Right lobe of liver (tissue), 6 donors: Measurements from ENCODE around the gene RBSN. TPM values are rescaled to one million over a fixed set of nuclear protein-coding genes. Genes with fewer than 3 reads are reported as not detected.
"Not testable (repeated sequence)": the region's sequence is repeated elsewhere in the genome, so short reads cannot be mapped to it uniquely, and the experiment has no call there.

ENCODE experiments used
- ATAC-seq, 4 donors: fragments of 200-7000 bp; cut with Tn5 transposase; one replicate each; pipeline ENCODE4 v1.9.1; 2020; ENCODE audit warnings: mild to moderate bottlenecking in 4 of 4, moderate library complexity in 4 of 4
- DNase-seq, 3 donors: peaks; one replicate each; pipeline ENCODE4 v3.0.0-alpha.2; 2020
- H3K27ac ChIP-seq, 3 donors: fragments of 200-600 bp; one replicate each; pipeline ENCODE4 v1.8.0; 2022
- H3K27me3 ChIP-seq, 2 donors: fragments of 200-600 bp; one replicate each; pipeline ENCODE4 v1.8.0; 2022
- H3K36me3 ChIP-seq, 4 donors: fragments of 200-600 bp; sonication (generic) in 1 of 4; one replicate each; pipeline versions ENCODE4 v1.5.1 to v1.8.0; 2017 to 2022; ENCODE audit warnings: control low read depth in 1 of 4
- H3K4me1 ChIP-seq, 4 donors: fragments of 200-600 bp; sonication (generic) in 1 of 4; one replicate each; pipeline versions ENCODE4 v1.5.1 to v1.8.0; 2017 to 2022; ENCODE audit warnings: control low read depth in 1 of 4
- H3K4me3 ChIP-seq, 3 donors: fragments of 200-600 bp; one replicate each; pipeline ENCODE4 v1.8.0; 2022
- H3K9me3 ChIP-seq, 4 donors: fragments of 200-600 bp; sonication (generic) in 1 of 4; one replicate each; pipeline versions ENCODE4 v1.5.1 to v1.8.0; 2017 to 2022; ENCODE audit warnings: control low read depth in 1 of 4
- POLR2A ChIP-seq: fragments of 450-650 bp; IDR thresholded peaks from one replicate; pipeline ENCODE4 v1.6.1; 2017; ENCODE audit warnings: antibody characterized with exemption, mild to moderate bottlenecking
- WGBS: methylation state at CpG from one replicate; pipeline ENCODE4 v1.1.6; 2018; ENCODE audit warnings: low coverage, low lambda C conversion rate; ENCODE audit not compliant: insufficient coverage; ENCODE audit errors: missing lambda C conversion rate; 5-methylcytosine and 5-hydroxymethylcytosine counted together
- intact Hi-C, 2 donors: fragments of 100-400 bp; cut with DNase I; formaldehyde crosslinking; loops; one replicate each; pipeline versions ENCODE4 v1.11.2 to v1.14.1; 2022
- long read RNA-seq: library from polyadenylated mRNA; unstranded; transcript quantifications from one replicate; pipeline ENCODE4 v2.0.0, GENCODE V29; 2019
- total RNA-seq, 6 experiments: library from RNA; depleted of rRNA in 2 of 6; stranded (reverse); fragments of >200 nt in 2 of 6; fragmentation: NEBNext Ultra II Directional in 3 of 6; extraction: Animal tissue kit (Norgen Biotek cat#: 25700) in 3 of 6; gene quantifications; one replicate each; pipeline versions ENCODE4 v1.1.0 to v1.2.4, GENCODE V29; 2016 to 2023
- TF ChIP-seq, protein P1 (sequence below), 4 donors: fragments of 200-600 bp in 3 of 4; fragments of 450-650 bp in 1 of 4; IDR thresholded peaks; one replicate each; pipeline versions ENCODE4 v1.5.1 to v1.8.0; 2016 to 2022; ENCODE audit warnings: antibody characterized with exemption in 4 of 4, mild to moderate bottlenecking in 2 of 4
- donor health status: DM: no; HTN: yes; CAD: no.
- donor health status: DM: no; HTN: no; CAD: no.
- donor health status: DM: no; HTN: no; CAD: no.
- donor health status: DM: no; HTN: yes; CAD: no.
- donor health status: DM: no; HTN: yes; CAD: no.

The RBSN gene
- 10 to 100 TPM; 10.5 to 13.9 (median 11.5) TPM for total RNA-seq
- long read RNA-seq, result 0 reads

DNA sequence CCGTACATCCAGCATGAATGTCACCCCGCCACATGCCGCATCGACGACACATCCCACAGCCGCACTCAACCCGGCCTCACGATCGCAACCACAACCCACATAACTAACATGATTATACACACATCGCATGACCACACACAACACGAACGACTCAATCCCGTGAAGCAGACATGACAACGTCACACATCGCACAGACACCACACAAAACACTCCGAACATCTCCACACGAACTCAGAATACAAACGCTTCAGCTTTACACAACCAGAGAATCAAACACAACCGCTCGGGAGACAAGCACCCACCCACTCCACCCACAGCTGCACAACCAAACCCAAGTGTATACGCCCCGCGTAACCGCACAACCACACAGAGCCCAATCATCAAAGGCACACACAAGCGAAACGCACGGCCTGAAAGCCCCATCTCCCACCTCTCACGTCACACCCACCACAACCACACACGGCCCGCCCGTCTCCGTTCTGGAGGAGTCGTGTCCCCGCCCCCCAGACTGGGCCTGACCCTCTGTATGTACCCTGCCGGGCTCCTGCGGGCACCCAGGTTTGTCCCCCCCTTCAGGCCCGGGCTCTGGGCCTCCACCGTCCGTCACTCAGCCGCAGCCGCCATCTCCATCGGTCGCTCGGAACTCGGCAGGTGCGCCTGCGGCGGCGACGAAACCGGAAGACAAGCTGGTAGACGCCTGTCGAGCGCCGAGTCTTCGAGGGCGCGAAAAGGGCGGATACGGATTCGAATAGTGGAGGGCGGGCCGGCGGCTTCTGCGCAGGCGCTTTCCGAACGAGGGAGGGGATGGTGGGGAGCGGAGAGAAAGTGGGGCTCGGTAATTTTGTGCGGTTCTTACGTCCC is at the start of gene RBSN:
Gene RBSN (minus strand): TSS at position 646 of the 861 bp plus-strand sequence. CDS start 3,028 bp downstream, outside the sequence.
- ATAC-seq, result peak; percentile 83 to 89 (median 88)
- intact Hi-C loops, result no loop called here
- under 1% methylated on average over 47 of the region's 72 CpGs for WGBS
- peak; percentile 96 to 97 (median 97) for DNase-seq
- Histone ChIP-seq H3K27me3 (no peaks in the 10 kb centered on the region), H3K4me1 (peaks cover 0 to 27% (median 11%) of the 10 kb centered on the region in 4 donors), H3K27ac (peak within 1 kb of the TSS; percentile 56 to 89 (median 63)), H3K9me3 (no peaks in the 10 kb centered on the region), H3K4me3 (peak within 1 kb of the TSS; percentile 64 to 75 (median 66)), H3K36me3 (peaks cover 0 to 25% (median 8%) of the 10 kb centered on the region in 4 donors)
- TF ChIP-seq, protein P1, sequence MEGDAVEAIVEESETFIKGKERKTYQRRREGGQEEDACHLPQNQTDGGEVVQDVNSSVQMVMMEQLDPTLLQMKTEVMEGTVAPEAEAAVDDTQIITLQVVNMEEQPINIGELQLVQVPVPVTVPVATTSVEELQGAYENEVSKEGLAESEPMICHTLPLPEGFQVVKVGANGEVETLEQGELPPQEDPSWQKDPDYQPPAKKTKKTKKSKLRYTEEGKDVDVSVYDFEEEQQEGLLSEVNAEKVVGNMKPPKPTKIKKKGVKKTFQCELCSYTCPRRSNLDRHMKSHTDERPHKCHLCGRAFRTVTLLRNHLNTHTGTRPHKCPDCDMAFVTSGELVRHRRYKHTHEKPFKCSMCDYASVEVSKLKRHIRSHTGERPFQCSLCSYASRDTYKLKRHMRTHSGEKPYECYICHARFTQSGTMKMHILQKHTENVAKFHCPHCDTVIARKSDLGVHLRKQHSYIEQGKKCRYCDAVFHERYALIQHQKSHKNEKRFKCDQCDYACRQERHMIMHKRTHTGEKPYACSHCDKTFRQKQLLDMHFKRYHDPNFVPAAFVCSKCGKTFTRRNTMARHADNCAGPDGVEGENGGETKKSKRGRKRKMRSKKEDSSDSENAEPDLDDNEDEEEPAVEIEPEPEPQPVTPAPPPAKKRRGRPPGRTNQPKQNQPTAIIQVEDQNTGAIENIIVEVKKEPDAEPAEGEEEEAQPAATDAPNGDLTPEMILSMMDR (IDR thresholded peaks at IDR 0.05), result no peak
- TF ChIP-seq POLR2A, result peak; percentile 80

DNA sequence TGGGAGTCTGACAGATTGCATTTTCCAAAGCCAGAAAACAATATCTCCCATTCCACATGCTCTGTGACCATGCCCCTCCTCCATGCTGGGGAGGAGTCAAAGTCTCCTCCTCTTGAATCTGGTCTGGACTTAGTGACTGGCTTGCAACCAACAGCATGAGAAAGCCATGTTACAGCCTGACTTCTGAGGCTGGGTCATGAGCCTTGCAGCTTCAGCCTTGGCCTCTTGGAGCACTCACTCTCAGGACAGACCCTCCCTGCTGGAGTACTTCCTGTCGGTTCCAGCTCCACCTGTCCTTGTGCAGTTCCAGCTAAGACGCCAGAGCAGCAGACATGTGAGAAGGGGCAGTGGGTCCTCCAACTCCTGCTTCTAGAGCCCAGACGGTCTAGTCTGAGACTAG is 49.7 kb upstream of the RBSN start:
- 100% methylated on average over 1 of the region's 3 CpGs for whole genome bisulfite sequencing
- Histone ChIP-seq H3K4me1 (no peaks in the 10 kb centered on the region), H3K36me3 (no peaks in the 10 kb centered on the region), H3K27ac (no peak overlapping the region), H3K4me3 (no peak overlapping the region), H3K27me3 (no peaks in the 10 kb centered on the region), H3K9me3 (no peaks in the 10 kb centered on the region)
- intact Hi-C loops, result no loop called here
- TF ChIP-seq, protein P1 (IDR thresholded peaks at IDR 0.05), result no peak
- TF ChIP-seq POLR2A, result no peak
- DNase-seq (no peak), ATAC-seq (peak; percentile 17 to 62 (median 26))

DNA sequence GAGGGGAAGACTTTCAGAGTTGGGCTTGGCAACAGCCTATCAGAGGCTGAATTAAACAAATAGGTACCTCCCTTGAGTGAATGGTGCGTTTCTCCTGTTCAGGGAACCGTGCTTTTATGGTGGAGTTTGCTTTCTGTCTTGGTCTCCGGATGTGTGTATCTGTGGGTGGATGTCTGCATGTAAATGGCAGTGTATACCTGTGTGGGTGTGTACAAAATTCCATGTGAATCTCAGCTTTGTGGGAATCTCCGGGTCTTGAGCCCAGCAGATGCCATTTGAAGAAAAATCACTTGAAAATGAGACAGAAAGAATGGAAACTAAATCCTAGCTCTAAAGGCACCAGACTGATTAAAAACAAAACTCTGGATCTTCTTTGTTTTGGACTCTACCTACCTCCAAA is 37.9 kb upstream of the RBSN start:
- DNase-seq, H3K4me3 ChIP-seq, H3K27ac ChIP-seq, intact Hi-C loops, H3K9me3 ChIP-seq, ATAC-seq, H3K27me3 ChIP-seq, H3K4me1 ChIP-seq, H3K36me3 ChIP-seq: not testable (repeated sequence)
- WGBS, result 38% methylated on average over 4 of the region's 4 CpGs

DNA sequence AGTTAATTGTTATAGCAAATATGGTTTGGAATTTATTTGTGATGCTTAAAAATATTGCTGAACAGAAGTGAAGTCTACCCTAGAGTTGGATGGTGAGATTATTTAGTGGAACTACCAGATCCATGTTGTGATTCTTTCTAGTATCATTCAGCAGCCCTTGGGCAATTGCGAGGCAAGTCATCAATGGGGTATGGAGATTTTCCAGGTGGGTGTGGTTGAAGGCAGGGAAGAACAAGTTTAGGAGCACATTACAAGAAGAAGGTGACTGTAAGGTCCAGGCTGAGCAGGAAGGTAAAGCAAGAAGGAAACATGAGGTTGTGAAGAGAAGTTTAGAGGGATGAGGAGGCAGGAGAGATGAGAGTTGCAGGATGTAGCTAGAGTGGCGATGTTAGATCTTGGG is 36.0 kb upstream of the RBSN start:
- ATAC-seq, H3K4me1 ChIP-seq, H3K27ac ChIP-seq, H3K36me3 ChIP-seq, intact Hi-C loops, H3K4me3 ChIP-seq, DNase-seq, H3K9me3 ChIP-seq, H3K27me3 ChIP-seq: not testable (repeated sequence)
- 96% methylated on average over 2 of the region's 2 CpGs for WGBS

DNA sequence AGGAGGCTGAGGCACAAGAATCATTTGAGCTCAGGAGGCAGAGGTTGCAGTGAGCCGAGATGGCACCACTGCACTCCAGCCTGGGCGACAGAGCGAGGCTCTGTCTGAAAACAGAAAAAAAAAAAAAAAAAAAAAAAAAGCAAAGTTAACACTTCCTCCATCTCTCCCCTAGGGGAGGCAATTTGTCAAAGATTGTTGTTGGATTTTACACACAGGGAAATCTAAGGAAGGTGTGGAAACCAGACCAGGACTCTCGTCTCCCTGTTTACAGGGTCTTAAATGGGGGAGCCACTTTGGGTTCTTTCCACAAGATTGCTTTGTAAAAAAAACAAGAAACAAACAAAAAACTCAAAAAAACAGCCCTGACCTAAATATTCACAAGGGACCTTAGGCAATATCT is 29.5 kb upstream of the RBSN start:
- WGBS, result 10% methylated on average over 1 of the region's 4 CpGs
- intact Hi-C loops, H3K27me3 ChIP-seq, H3K36me3 ChIP-seq, DNase-seq, H3K4me3 ChIP-seq, H3K27ac ChIP-seq, ATAC-seq, H3K9me3 ChIP-seq, H3K4me1 ChIP-seq: not testable (repeated sequence)

DNA sequence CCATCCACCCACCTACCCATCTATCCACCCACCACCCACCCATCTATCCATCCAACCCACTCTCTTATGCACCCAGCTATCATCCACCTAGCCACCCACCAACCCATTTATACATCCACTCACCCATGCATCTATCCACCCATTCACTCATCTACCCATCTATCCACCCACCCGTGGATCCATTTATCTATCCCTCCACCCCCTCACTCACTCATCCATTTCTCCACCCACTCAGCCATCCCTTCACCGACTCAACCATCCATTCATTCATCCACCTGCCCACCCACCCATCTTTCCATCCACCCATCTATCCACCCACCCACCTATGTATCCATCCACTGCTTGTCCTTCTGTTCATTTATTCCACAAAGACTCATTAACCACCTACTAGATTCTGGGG is 28.0 kb upstream of the RBSN start:
- DNase-seq, H3K4me3 ChIP-seq, intact Hi-C loops, H3K4me1 ChIP-seq, H3K9me3 ChIP-seq, H3K27me3 ChIP-seq, H3K36me3 ChIP-seq, ATAC-seq, H3K27ac ChIP-seq: not testable (repeated sequence)
- WGBS, result 64% methylated on average over 2 of the region's 2 CpGs
